GM23338 (cell line): ENCODE measurements around the gene TMEM200A.

Source experiments
- CTCF ChIP-seq, 2 experiments: fragments of 200-600 bp in 1 of 2; sonication (generic) in 1 of 2; conservative IDR thresholded peaks; 2 replicates each; pipeline versions ENCODE4 v1.5.1 to v1.6.1; 2016 to 2017; ENCODE audit warnings: antibody characterized with exemption in 2 of 2, low read depth in 2 of 2, mild to moderate bottlenecking in 2 of 2, moderate library complexity in 1 of 2
- EZH2 ChIP-seq: fragments of 200-600 bp; sonication (generic); IDR thresholded peaks from one replicate; pipeline ENCODE4 v1.8.0; 2017; ENCODE audit warnings: antibody characterized with exemption, mild to moderate bottlenecking, low read depth; ENCODE audit not compliant: unreplicated experiment
- EZH2phosphoT487 ChIP-seq: fragments of 200-600 bp; sonication (generic); IDR thresholded peaks from one replicate; pipeline ENCODE4 v1.8.1; 2018; ENCODE audit warnings: antibody characterized with exemption; ENCODE audit not compliant: unreplicated experiment
- POLR2AphosphoS5 ChIP-seq: IDR thresholded peaks from 2 replicates; pipeline ENCODE4 v1.6.1; 2016; ENCODE audit warnings: antibody characterized with exemption, low read depth
- REST ChIP-seq: IDR thresholded peaks from one replicate; pipeline ENCODE4 v1.6.1; 2018; ENCODE audit warnings: antibody characterized with exemption; ENCODE audit not compliant: unreplicated experiment
- STAT1 ChIP-seq: IDR thresholded peaks from one replicate; pipeline ENCODE4 v1.6.1; 2016; ENCODE audit warnings: antibody characterized with exemption; ENCODE audit not compliant: unreplicated experiment
- ZNF331 ChIP-seq: fragments of 250-450 bp; sonication (Bioruptor Pico); IDR thresholded peaks from 2 replicates; pipeline ENCODE4 v1.5.0; 2020; ENCODE audit warnings: low read depth, mild to moderate bottlenecking, moderate library complexity
- ZNF462 ChIP-seq: fragments of 250-450 bp; sonication (Bioruptor Pico); IDR thresholded peaks from 2 replicates; pipeline ENCODE4 v1.5.0; 2020; ENCODE audit warnings: mild to moderate bottlenecking, moderate library complexity

- no peak for TF ChIP-seq EZH2
- TF ChIP-seq REST: no peak
- no peak for TF ChIP-seq CTCF (conservative IDR thresholded peaks at IDR 0.05; ENCODE audit: low read depth in 2 of 2)
- TF ChIP-seq EZH2phosphoT487: no peak
- no peak for TF ChIP-seq ZNF462 (CRISPR knock-in tag)
- TF ChIP-seq STAT1: no peak
- TF ChIP-seq POLR2AphosphoS5: no peak
- TF ChIP-seq ZNF331 (CRISPR knock-in tag): no peak
Measured at GRCh38 chr6:130389142-130389541, 23.3 kb downstream of the TMEM200A start.
